ENCODE measurements around the gene YIPF2.
"Not testable (repeated sequence)": the region's sequence is repeated elsewhere in the genome, so short reads cannot be mapped to it uniquely, and the experiment has no call there.

Gene YIPF2

DNA sequence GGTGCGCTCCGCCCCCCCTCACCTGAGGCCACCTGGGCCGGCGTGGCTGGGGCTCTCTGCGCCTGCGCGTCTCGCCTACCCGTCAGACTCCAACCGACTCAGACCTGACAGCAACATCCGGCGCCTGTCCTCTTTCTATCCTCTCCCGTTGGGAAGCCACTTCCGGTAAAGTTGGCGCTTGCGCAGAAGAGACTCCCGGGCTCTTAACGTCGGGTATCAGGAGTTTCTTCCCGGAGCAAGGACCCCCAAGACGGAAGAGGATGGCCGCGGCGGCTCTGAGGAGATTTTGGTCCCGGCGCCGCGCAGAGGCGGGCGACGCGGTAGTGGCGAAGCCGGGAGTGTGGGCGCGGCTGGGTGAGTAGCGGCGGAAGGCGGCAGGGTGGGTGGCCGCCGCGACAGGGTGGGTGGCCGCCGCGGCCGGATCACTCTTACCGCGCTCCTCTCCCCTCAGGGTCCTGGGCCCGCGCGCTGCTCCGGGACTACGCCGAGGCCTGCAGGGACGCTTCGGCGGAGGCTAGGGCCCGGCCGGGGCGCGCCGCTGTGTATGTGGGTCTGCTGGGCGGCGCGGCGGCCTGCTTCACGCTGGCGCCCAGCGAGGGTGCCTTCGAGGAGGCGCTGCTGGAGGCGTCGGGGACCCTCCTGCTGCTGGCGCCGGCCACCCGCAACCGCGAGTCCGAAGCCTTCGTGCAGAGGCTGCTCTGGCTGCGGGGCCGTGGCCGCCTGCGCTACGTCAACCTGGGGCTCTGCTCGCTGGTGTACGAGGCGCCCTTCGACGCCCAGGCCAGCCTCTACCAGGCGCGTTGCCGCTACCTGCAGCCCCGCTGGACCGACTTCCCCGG, at the start of gene YIPF2, which contains the start of gene TIMM29:
YIPF2 (minus strand) TSS at position 77 of the 839 bp plus-strand sequence. CDS start 229 bp downstream, outside the sequence.
TIMM29 (plus strand) TSS at position 249 of the 839 bp plus-strand sequence; CDS start at position 261, 12 bp downstream.
- DNase-seq, result peak; percentile 95

DNA sequence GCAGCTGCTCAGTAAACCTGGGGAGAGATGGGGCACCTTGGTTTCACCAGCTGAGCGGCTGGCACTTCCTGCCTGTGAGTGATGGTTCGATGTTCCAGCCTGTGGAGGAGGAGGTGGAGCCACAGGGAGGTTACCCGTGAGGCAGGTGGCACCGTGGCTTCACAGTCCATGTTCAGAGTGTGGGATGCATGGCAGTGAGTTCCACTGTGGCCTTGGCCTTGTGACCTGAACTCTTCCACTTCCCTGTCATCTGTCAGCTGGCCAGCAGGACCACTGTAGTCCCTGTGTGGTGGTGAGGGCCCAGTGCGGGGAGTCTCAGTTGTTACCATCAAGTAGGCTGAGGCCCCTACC, 49.3 kb upstream of the YIPF2 start:
- DNase-seq, result no peak

DNA sequence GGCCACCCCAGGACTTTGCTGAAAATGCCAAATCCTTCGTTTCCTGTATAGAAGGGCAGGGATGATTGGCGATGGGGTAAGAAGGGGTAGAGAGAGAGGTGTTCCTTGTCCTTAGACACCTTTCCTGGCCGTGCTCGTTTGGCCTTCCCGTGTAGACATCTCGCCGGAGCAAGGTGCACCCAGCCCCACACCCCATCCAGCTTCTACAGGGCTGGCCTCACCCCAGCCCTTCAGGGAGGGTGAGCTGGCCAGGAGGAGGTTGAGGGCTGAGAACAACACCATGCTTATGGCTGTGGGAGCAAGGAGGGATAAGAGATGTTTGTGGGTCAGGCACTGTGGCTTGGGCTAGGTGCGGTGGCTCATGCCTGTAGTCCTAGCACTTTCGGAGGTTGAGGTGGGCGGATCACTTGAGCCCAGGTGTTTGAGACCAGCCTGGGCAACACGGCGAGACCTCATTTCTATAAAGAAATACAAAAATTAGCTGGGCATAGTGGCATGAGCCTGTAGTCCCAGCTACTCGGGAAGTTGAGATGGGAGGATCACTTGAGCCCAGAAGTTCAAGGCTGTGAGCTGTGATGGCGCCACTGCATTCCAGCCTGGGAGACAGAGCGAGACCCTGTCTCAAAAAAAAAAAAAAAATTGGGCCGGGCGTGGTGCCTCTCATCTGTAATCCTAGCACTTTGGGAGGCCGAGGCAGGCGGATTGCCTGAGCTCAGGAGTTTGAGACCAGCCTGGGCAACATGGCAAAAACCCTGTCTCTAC, 47.9 kb upstream of the YIPF2 start:
- DNase-seq, result no peak

DNA sequence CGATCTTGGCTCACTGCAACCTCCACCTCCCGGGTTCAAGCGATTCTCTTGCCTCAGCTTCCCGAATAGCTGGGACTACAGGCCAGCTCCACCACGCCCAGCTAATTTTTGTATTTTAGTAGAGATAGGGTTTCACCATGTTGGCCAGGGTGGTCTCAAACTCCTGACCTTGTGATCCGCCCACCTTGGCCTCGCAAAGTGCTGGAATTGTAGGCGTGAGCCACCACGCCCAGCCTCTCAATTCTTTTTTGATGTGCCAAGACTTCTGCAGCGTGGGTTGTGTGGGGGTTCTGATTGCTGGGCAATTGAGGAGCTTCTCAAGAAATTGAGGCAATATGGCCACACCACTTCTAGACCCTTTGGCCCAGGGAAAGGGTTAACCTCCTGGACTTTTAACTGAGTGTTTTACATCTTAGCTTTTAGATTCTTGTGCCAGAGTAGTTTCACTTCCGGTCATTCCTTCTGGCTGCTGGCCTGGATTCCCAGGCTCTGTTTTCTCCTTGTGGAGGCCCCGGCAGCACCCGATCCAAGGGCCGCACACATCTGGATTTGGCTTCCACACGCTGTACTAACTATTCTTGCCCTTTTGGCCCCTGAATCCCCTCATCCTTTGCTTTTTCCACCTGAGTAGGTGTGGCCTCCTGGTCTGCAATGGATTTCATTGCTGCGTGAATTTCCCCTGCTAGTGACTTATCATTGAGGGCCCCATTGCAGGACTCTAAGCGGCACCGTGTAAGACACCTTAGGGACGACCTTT, 47.1 kb upstream of the YIPF2 start:
- DNase-seq, result no peak

DNA sequence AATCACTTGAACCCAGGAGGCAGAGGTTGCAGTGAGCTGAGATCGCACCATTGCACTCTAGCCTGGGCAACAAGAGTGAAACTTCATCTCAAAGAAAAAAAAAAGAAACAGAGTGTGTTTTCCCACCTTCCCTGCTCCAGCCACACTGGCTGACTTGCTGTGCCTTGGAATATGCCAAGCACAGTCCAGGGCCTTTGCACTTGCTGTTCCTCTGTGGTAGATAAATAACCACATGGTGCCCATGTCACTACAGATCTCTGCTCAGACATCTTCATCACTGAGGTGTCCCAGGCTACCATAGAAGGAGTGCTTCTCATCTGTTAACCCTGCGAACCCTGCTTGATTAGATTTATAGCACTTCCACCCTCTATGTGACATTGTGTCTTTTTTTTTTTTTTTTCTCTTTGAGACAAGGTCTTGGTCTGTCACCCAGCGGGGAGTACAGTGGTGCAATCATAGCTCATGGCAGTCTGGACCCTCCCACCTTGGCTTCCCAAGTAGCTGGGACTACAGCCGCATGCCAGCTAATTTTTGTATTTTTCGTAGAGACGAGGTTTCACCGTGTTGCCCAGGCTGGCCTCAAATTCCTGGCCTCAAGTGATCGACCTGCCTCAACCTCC, 42.8 kb upstream of the YIPF2 start:
- no peak for DNase-seq

DNA sequence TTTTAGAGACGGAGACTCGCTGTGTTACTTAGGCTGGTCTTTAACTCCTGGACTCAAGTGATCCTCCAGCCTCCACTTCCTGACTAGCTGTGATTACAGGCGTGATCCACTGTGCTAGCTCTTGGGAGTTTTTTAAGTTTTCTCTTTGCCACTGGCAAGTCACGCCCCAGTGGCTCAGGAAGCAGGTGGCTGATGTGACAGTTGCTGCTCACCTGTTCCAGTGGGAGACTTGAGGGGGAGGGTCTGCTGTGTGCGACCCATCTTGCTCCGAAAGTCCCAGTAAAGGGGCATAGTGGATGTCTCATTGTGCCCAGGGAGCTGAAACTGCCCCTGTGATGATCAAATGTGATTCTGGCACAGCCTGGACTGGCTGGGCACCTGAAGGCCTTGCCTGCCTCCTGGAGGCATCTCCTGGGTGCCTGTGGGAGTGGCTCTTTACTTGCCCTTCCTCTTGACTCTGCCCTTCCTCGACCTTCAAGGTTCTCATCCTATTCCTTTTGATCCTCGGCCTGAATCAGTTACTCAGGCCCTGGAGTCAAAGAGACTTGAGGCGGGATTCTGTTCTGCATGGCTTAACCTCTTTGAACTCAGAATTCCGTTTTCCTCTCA, 40.2 kb upstream of the YIPF2 start:
- no peak for DNase-seq

DNA sequence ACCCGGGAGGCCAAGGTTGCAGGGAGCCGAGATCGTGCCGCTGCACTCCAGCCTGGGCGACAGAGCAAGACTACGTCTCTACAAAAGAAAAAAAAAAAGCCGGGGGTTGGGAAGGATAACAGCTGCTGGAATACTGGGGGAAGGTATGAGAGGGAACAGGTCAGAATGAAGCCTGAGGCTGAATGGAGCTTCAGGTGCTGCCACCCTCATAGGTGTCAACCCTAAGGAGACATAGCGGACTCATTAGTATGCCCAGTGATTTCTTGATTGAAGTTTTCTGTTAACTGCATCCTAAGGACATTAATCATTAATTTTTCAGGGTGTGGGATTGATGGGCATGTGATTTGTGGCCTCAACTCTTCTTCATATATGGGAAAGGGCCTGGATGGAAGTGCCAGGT, 38.4 kb upstream of the YIPF2 start:
- no peak for DNase-seq

DNA sequence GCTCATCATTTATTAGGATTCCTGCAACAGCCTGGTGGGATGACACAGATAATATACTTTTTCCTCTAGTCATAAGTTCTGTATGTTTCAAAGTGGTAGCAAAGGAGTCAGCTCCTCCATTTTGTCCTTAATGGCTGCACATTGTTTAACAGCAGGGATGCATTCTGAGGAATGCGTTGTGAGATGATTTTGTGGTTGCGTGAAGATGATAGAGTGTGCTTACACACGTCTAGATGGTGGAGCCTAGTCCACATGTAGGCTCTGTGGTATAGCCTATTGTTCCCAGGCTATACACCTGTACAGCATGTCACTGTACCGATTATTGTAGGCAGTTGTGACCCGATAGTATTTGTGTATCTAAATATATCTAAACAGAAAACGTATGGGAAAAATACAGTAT, 37.0 kb upstream of the YIPF2 start:
- no peak for DNase-seq

DNA sequence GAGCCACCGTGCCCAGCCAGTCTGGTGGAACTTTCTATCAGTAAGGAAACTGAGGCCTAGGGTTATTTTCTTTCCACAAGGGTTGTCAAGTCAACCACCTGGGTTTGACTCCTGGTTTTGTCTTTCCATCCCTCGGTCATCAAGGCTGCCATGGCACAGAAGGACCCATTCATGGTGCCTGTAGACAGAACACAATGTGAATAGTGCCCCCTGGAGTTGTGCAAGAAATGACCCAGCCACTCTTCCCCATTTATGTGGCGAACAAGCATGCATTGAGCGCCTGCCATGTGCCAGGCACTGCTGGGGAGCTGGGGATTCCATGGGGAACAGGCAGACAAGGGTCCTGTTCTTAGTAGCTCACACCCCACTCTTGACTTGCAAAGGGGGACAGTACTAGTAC, 36.5 kb upstream of the YIPF2 start:
- no peak for DNase-seq

DNA sequence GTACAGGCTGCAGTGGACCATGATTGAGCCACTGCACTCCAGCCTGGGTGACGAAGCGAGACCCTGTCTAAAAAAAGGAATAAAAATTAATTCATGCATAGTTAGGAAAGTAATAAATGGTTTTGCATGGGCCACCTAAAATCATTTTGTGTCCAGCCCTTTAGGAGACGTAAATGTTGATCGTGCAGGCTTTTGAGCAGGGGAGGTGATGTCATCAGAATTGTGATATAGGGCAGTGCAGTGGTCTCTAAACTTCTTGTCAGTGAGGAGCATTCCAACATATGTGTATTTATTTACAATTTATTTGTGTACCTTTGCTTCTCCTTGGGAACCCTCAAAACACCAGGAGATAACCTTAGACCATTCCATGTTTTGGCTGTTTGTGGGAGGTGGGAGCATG, 35.4 kb upstream of the YIPF2 start:
- no peak for DNase-seq

DNA sequence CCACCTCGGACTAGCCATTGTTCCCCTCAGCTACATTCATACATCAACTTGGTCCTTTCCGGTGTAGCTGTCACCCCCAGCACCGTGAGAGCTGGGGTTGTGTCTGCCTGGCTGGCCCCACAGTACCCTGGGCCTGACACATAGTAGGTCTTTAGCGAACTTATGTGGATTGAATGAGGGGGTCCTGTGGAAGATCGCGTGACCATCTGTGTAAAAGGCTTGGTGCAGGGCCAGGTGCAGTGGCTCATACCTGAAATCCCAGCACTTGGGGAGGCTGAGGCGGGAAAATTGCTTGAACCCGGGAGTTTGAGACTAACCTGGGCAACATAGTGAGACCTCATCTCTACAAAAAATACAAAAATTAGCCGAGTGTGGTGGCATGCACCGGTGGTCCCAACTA, 34.4 kb upstream of the YIPF2 start:
- no peak for DNase-seq

DNA sequence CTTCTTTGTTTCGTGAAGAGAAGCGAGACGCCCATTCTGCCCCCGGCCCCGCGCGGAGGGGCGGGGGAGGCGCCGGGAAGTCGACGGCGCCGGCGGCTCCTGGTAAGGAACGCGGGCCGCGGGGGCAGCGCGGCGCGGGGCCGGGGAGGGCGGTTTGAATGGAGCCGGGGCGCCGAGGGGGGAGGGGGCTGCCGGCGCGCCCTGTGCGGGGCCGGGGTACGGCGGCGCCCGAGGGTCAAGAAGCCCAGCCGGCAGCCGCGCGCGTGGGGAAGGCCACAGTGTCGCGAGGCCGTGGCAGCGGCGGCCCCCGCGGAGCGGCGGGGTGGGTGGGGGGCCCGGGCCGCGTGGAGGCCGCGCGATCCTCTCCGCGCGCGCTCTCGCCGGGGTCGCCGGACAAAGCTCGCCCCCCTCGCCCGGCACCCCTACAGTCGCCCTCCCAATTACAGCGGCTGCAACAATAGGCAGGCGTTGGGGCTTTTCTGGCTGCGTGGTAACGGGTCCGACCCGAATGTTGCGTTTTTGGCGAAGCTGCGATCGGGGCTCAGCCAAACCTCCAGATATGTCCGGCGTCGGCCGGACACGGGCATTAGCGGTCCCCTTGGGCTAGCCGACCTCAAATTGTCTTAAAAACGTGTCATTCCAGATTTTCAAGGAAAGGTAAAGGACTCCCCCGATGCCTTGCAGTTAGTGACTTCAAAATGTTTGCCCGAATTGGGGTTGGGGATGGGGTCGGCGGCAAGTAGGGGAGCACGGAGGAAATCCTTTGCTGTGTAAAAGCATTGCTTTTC, 32.8 kb upstream of the YIPF2 start:
- DNase-seq, result peak; percentile 63

DNA sequence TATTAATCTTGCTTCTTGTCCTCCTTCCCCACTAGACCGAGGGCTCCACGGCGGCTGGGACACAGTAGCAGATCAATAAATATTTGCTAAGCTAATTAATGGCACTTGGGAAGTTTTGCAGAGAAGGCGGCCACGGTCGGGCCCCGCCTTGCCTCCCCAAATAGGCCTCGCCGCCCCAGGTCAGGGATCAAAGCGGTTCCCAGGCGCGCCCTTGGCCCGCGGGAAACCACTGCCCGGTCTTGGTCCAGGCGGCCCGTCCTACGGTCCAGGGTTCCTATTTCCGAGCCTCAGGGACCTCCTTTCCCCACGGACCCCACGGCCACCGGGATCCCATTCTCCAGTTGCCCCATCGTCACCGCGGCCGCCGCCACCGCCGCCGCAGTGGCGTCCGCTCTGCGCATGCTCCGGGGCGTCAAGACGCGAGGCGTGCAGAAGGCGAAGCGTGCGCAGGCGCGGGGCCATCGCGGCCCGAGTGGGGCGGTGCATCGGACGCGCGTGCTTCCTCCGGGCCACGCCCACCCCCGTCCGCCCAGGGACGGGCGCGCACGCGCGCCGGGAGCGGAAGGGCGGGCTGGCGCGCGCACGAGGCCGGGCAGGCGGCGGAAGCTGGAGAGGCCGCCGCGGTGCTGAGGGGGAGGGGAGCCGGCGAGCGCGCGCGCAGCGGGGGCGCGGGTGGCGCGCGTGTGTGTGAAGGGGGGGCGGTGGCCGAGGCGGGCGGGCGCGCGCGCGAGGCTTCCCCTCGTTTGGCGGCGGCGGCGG, 32.1 kb upstream of the YIPF2 start, which contains the start of gene SMARCA4:
SMARCA4 (plus strand) TSS at position 717 of the 759 bp plus-strand sequence. CDS start 23,122 bp downstream, outside the sequence.
- peak; percentile 96 for DNase-seq

DNA sequence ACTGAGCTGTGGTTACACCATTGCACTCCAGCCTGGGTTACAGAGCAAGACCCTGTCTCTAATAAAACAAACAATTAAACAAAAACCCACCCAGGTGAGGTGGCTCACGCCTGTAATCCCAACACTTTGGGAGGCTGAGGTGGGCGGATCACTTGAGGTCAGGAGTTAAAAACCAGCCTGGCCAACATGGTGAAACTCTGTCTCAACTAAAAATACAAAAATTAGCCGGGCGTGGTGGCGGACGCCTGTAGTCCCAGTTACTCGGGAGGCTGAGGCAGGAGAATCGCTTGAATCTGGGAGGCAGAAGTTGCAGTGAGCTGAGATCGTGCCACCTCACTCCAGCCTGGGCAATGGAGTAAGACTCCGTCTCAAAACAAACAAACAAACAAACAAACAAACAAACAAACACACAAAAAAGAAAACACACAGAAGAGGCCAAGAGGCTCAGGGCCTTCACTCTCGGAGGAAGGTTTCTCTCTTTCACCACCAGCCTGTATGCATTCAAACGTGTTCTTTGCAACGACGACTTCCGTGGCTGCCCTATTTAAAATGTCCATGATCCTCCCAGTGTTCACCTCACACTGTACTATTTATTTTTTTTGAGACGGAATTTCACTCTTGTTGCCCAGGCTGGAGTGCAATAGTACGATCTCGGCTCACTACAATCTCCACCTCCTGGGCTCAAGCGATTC, 31.0 kb upstream of the YIPF2 start:
- DNase-seq, result not testable (repeated sequence)

DNA sequence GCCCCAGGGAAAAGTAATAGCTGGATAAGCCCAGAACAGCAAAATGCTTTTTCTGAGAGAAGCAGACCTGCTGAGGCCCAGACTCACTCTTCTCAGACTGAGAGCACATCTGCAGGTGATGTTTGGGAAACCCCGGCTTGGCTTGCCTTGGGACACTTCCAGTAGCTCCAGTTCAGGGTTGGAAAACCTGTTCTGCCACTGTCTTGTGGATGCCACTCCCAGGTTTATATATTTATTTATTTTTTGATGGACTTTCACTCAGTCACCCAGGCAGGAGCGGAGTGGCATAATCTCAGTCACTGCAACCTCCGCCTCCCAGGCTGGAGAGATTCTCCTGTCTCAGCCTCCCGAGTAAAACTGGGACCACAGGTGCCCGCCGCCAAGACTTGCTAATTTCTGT, 24.4 kb upstream of the YIPF2 start:
- no peak for DNase-seq

DNA sequence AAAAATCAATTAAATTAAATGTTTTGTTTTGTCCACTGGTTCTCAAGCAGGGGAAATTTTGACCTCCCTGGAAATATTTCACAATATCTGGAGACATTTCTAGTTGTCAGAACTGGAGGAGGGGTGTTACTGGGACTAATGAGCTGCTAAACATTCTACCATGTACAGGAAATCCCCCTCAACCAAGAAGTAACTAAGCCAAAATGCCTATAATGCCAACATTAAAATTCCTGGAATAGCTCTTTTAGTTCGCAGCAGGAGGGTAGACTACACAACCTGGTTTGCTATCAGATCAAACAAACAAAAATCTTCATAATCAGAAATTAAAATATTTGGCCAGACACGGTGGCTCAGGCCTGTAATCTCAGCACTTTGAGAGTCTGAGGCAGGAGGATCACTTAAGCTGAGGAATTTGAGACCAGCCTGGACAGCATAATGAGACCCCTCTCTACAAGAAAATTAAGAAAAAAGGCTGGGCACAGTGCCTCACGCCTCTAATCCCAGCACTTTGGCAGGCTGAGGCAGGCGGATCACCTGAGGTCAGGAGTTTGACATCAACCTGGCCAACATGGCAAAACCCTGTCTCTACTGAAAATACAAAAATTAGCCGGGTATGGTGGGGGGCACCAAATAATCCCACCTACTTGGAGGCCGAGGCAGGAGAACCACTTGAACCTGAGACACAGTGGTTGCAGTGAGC, 18.7 kb upstream of the YIPF2 start:
- no peak for DNase-seq

DNA sequence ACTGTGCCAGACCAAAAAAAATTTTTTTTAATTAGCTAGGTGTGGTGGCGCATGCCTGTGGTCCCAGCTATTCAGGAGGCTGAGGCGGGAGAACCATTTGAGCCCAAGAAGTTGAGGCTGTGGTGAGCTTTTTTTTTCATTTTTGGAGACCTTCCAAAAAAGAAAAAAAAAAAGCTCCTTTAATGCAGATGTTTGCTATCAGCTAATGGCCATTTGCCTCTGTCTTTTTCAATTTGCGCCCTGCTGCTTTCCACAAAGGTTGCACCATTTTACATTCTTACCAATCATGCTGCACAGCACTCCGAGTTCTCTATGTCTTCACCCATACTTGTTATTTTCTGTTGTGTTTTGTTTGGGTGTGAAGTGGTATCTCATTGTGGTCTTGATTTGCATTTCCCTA, 16.8 kb upstream of the YIPF2 start:
- DNase-seq, result no peak

DNA sequence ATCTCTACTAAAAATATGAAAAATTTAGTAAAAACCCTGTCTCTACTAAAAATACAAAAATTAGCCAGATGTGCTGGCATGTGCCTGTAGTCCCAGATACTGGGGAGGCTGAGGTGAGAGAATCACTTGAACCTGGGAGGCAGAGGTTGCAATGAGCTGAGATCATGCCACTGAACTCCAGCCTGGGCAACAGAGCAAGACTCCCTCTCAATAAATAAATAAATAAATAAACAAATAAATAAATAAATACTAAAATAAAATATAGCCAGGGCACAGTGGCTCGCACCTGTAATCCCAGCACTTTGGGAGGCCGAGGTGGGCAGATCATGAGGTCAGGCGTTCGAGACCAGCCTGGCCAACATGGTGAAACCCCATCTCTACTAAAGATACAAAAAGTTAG, 15.0 kb upstream of the YIPF2 start:
- DNase-seq, result not testable (repeated sequence)

DNA sequence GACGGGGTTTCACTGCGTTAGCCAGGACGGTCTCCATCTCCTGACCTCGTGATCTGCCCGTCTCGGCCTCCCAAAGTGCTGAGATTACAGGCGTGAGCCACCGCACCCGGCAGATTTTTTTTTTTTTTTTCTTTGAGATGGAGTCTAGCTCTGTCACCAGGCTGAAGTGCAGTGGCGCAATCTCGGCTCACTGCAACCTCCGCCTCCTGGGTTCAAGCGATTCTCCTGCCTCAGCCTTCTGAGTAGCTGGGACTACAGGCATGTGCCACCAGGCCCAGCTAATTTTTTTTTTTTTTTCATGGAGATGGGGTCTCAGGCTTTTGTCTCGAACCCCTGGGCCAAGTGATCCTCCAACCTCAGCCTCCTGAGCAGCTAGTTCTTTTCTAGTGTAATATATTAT, 13.2 kb upstream of the YIPF2 start:
- not testable (repeated sequence) for DNase-seq
